CMK (cell line): ENCODE results near the gene GGTA1.
"Not testable (repeated sequence)": the region's sequence is repeated elsewhere in the genome, so short reads cannot be mapped to it uniquely, and the experiment has no call there.

Source experiments
- DNase-seq: peaks from one replicate; pipeline ENCODE4 v3.0.0-alpha.2; 2010; ENCODE audit warnings: low read depth

The GGTA1 gene

DNA sequence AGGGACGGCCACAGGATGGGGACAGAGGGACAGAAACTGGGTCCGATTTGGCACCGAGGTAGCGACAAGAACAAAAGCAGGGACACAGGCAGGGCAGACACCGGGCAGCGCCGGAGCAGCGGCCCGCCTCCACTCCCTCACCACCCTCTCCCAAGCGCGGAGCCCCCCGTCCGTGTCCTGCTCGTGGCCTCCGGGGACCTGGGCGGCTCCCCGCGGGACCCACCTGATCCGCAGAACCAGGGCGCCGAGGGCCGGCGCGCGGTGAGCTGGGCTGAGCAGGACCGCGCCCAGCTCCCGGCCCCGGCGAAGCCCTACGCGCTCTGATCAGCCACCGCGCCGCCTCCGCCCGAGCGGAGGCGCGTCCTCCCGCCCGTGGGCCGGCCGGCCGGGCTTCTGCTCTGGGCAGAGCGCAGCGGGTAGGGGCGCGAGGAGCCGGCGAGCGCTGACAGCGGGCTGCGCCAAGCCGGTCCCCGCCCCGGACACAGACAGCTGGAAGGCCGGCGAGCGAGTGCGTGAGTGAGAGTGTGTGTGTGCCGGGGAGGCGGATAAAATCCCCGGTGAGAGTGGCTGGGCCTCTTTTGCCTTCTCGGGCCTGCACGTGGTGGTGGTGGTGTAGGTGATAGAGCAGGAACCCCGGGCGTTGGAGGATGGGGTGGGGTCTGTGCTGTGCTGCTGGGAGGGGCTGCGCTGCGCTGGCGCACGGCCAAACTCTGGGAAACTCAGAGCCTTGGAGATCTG, at the start of gene GGTA1:
Gene GGTA1, minus strand, starts transcription at position 418 of the 738 bp plus-strand sequence. CDS start 31,922 bp downstream, outside the sequence.
- peak; percentile 67 for DNase-seq

GRCh38 chr9:121548666-121549065, 49.0 kb upstream of the GGTA1 start:
- no peak for DNase-seq

GRCh38 chr9:121545875-121546423, 46.3 kb upstream of the GGTA1 start:
- DNase-seq: peak; percentile 85

- DNase-seq: no peak
Measured at GRCh38 chr9:121545150-121545874, 45.7 kb upstream of the GGTA1 start.

DNA sequence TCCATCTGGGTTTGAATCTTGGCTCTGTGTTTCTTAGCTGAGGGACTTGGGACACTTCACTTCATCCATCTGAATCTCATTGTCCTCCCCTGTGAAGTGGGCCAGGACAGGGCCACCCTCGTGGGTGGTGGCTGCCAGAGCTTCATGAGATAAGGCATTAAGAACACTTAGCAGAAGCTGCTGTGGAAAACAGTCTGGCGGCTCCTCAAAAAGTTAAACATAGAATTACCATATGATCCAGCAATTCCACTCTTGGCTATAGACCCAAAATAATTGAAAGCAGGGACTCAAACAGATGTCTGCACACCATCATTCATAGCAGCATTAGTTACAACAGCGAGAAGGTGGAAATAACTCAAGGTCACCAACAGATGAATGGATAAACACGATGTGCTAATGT, 42.4 kb upstream of the GGTA1 start:
- DNase-seq: no peak

GRCh38 chr9:121541256-121541655, 41.6 kb upstream of the GGTA1 start:
- DNase-seq: no peak

- DNase-seq: no peak
Measured at GRCh38 chr9:121538221-121538620, 38.6 kb upstream of the GGTA1 start.

DNA sequence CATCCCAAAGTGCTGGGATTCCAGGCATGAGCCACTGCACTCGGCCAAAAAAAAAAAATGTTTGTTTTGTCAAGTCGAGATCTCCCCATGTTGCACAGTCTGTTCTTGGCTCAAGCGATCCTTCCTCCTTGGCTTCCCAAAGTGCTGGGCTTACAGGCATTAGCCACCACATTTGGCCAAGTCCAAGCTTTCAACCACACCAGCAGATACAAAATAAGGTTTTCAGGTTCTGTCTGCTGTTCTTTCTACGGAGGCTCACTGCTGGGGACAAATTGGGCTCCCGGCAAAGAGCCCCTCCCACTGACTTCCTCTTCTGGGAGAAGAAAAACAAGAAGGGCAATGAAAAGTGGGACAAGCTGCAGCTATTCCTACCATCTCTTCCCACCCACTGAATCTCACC, 37.6 kb upstream of the GGTA1 start:
- no peak for DNase-seq

GRCh38 chr9:121532881-121533280, 33.2 kb upstream of the GGTA1 start:
- DNase-seq: no peak

DNA sequence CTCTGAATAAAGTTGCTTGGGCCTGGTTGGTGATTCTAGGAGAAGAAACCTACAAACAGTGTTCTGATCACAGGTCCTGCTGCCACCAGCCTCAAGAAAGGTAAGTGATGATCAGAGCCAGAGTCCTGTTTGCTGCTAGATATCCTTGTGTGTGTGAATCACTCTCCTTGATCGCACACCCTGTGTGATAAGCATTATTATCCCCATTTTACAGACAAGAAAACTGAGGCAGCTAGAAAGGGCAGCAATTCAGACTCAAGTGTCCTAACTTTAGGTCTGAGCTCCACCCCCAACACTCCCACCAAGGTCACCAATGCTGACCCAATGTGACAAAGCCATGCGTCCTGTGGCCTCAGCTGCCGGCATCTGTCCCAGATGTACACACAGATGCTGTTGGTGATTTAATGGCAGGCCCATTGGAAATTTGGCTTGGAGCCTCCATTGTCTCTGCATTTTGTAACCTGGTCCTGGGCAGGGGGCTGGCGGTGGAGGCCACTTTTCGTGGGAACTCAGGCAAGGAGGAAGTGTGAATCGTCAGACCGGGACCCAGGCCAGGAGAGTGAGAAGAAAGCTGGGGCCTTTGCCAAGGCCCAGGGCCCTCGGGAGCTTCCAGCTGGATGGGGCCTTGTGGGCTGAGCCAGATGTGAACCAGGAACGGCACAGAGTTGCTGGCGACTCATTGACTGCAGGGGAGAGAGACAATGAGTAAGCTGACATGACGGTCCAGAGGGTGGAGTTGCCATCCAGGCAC, 29.8 kb upstream of the GGTA1 start:
- no peak for DNase-seq

GRCh38 chr9:121528642-121529041, 29.0 kb upstream of the GGTA1 start:
- no peak for DNase-seq

DNA sequence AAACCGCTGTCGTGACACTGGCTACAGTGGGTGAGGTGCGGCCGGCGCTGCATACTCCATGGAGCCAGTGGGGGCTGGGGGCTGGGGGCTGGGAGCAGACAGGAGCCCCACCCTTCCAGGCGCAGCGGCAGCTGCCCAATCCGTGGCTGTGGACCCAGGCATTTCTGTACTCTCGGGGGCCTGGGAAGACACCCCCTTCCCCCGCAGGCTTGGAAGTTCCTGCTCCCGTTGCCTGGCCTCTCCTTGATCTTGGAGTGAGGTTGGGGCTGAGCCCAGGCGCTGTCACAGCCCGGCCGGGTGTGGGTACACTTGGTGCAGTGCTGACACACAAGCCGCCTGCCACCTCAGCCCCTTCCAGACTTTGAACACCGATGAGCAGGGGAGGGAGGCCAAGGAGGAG, 27.7 kb upstream of the GGTA1 start:
- DNase-seq: no peak

DNA sequence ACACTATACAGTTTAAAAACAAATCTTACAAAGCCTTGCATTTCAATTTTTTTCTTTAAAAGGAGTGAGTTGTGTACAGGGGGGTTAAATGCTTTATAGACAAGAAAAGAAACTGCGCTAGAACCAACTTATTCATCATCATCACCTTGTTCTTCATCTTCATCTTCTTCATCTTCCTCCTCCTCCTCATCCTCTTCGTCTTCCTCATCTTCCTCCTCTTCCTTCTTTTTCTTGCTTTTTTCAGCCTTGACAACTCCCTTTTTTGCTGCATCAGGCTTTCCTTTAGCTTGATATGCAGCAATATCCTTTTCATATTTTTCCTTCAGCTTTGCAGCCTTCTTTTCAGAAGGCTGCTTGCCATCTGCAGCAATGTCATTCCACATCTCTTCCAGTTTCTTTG, 20.0 kb upstream of the GGTA1 start:
- DNase-seq: not testable (repeated sequence)

DNA sequence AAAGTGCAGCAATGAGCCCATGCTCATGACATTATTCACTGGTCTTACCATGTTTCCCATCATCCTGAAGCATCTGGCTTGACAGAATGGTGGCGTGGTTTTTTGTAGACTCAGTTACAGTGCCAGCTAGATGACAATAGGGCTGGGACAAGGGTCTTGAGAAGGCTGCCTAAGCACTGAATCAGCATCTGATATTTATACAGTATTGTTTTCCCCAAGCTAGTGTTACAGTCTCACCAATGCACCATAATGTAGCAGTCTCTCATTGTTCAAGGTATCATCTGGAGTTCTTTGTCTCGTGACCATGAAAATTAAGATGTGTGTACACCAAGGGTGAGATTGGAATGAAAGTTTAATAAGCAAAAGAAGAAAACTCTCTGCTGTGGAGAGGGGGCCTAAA, 19.0 kb upstream of the GGTA1 start:
- no peak for DNase-seq

DNA sequence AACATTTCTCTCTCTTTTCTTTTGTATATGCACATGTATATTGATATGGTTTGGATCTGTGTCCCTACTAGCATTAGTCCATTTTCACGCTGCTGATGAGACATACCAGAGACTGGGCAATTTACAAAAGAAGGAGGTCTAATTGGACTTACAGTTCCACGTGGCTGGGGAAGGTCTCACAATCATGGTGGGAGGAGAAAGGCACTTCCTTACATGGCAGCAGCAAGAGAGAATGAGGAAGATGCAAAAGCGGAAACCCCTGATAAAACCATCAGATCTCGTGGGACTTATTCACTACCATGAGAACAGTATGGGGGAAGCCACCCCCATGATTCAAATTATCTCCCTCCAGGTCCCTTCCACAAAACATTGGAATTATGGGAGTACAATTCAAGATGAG, 13.5 kb upstream of the GGTA1 start:
- not testable (repeated sequence) for DNase-seq

- peak; percentile 88 for DNase-seq
Measured at GRCh38 chr9:121510766-121511550, 11.3 kb upstream of the GGTA1 start.

DNA sequence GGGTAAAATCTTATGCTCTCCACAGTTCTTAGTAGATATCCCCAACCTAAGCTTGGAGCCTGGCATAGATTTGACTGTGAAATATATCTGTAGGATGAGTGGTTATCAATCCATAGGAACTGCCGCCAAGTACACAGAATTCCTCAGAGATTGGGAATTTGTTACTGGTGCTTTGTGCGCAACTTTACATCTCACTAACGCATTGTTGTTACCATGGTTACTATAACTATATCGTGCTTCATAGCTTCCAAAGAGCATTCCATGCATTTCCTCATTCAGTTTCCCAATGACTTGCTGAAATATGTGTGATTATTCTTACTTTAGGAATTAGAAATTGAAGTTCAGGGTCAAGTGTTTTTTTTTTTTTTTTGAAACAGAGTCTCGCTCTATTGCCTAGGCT, 9.5 kb upstream of the GGTA1 start:
- DNase-seq: no peak

GRCh38 chr9:121508415-121508814, 8.8 kb upstream of the GGTA1 start:
- no peak for DNase-seq

DNA sequence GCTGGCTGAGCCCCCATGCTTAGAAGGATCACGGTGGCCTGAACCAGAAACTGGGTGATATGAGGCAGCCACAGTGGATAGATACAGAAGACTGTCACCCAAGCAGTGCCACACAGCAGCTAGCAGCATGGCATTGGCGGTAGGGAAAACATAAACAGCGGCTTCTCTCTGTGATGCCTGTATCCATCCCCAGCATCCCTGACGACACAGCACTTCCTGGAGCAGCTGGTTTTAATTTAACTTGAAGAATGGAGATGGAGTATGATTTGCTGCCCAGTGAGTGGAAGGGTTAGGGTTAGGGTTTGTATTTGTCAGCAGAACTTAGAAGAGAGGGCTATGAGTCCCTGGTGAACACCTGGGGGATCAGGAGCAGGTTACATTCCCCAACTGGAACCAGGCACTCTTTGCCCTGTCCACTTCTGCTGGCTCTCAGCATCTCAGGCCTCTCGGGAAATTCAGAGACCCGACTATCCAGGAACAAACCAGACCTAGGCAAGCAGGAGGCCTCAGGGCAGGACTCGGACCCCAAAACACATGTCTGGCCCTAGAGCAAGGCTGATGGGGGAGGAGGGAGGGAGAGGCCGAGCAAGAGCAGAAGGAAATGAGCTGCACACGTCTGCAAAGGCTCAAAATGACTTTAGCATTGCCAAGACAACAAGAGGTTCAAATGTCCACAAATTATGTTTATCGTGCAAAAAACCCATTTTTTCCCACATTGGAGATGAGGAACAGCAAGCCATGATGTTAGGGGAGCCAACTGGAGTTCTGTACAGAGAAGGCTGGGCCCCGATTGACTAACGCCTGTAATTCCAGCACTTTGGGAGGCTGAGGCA, 6.5 kb upstream of the GGTA1 start:
- DNase-seq: no peak

DNA sequence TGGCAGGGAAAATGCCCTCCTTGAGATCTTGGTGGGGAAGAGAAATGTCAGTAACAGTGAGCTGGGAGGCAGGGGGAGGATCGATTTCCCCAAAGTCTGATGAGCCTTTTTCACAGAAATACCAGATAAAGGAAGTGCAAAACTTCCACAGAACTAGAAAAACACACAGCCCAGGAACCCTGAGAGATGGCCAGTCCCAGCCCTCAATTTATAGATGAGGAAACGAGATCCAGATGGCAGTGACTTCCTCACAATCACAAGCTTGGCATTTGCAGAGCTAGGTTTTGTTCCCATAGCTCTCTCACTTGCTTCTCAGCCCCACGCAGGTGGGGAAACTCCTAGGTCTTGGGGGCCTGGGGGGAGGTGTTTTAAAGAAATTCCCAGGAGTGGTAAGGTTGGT, 3.8 kb upstream of the GGTA1 start:
- DNase-seq: no peak

DNA sequence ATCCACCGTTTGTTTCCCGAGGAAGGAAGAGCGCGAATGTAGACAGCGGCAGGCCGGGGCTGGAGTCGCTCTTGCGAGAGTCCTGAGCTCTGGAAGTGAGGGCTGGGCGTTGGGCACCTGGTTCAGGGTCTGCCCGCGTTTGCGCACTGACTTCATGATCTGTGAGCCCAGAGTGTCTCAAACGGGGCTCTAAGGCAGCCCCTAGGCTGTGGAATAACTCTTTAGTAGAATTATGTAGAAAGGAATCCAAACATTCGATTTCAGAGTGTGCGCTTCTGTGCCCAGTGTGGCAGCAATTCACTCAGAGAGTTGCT, 478 bp upstream of the GGTA1 start:
- no peak for DNase-seq
